ENCODE data around the gene GCLM. TPM values are rescaled to one million over a fixed set of nuclear protein-coding genes. Genes with fewer than 3 reads are reported as not detected.

Gene GCLM
- polyA plus RNA-seq, 4 donors, result 11.6 to 17.1 (median 14.5) TPM

GRCh38 chr1:93847811-93848288 lies 61.4 kb downstream of the GCLM start:
- DNase-seq (ENCODE audit: low read depth in 4 of 4, low spot score in 3 of 4), result peak; percentile 43 to 54 (median 46)

- DNase-seq (ENCODE audit: low read depth in 4 of 4, low spot score in 3 of 4), result peak; percentile 90 to 97 (median 91)
Measured at GRCh38 chr1:93846992-93847810, 62.0 kb downstream of the GCLM start.

GRCh38 chr1:93846206-93846991 lies 62.8 kb downstream of the GCLM start:
- DNase-seq (ENCODE audit: low read depth in 4 of 4, low spot score in 3 of 4), result peak; percentile 75 to 80 (median 79)

- peak in 3 of 4 donors; percentile 4 to 30 (median 10) for DNase-seq (ENCODE audit: low read depth in 4 of 4, low spot score in 3 of 4)
Measured at GRCh38 chr1:93845538-93846205, 63.6 kb downstream of the GCLM start.

GRCh38 chr1:93844262-93845045 lies 64.8 kb downstream of the GCLM start:
- peak; percentile 44 to 70 (median 54) for DNase-seq (ENCODE audit: low read depth in 4 of 4, low spot score in 3 of 4)

- DNase-seq (ENCODE audit: low read depth in 4 of 4, low spot score in 3 of 4), result no peak
Measured at GRCh38 chr1:93842750-93843500, 66.3 kb downstream of the GCLM start.

GRCh38 chr1:93841771-93842170 lies 67.5 kb downstream of the GCLM start:
- DNase-seq (ENCODE audit: low read depth in 4 of 4, low spot score in 3 of 4), result no peak

- no peak for DNase-seq (ENCODE audit: low read depth in 4 of 4, low spot score in 3 of 4)
Measured at GRCh38 chr1:93840956-93841482, 68.2 kb downstream of the GCLM start.

GRCh38 chr1:93839753-93840152 lies 69.5 kb downstream of the GCLM start:
- DNase-seq (ENCODE audit: low read depth in 4 of 4, low spot score in 3 of 4), result no peak

- no peak for DNase-seq (ENCODE audit: low read depth in 4 of 4, low spot score in 3 of 4)
Measured at GRCh38 chr1:93839307-93839706, 69.9 kb downstream of the GCLM start.

GRCh38 chr1:93837961-93838360 lies 71.3 kb downstream of the GCLM start:
- DNase-seq (ENCODE audit: low read depth in 4 of 4, low spot score in 3 of 4), result no peak

Other genes starting within 250 kb of the GCLM start
- gene BCAR3, start 227.6 kb downstream of the GCLM start, polyA plus RNA-seq (ENCODE audit: insufficient read length in 4 of 4), result 10 to 100 TPM; 22.9 to 26.1 (median 24.3) TPM
- 10 to 100 TPM; 68.5 to 81.1 (median 74.9) TPM for gene DNTTIP2, start 30.2 kb downstream of the GCLM start, polyA plus RNA-seq (ENCODE audit: insufficient read length in 4 of 4)
- gene ABCA4, start 211.7 kb upstream of the GCLM start, polyA plus RNA-seq (ENCODE audit: insufficient read length in 4 of 4), result 1 to 10 TPM; 6.2 to 9.0 (median 8.0) TPM